Activated CD8-positive, alpha-beta memory T cell treated with anti-CD3 and anti-CD28 coated beads, Interleukin-2, amount 10 ng/mL, durations not matched to agents 7 days and 5 days (primary cell): ENCODE measurements around the gene TMEM174. TPM values are rescaled to one million over a fixed set of nuclear protein-coding genes. Genes with fewer than 3 reads are reported as not detected.

ENCODE experiments used
- ATAC-seq: fragments of 150-1000 bp; cut with Tn5 transposase; one replicate; pipeline ENCODE4 v1.10.0; 2021; ENCODE audit warnings: moderate library complexity
- CTCF ChIA-PET: fragments of 350-600 bp; sonication (Branson Sonifier 250); formaldehyde crosslinking; loops from one replicate; lab custom pipeline; 2021; ENCODE audit warnings: antibody characterized with exemption; lab: Charles Lee
- DNase-seq: peaks from one replicate; pipeline ENCODE4 v3.0.0-alpha.2; 2020
- H3K27ac Mint-ChIP-seq: one replicate; pipeline ENCODE4 v1.8.0; 2021; ENCODE audit warnings: mild to moderate bottlenecking, mixed read lengths
- H3K27me3 Mint-ChIP-seq: one replicate; pipeline ENCODE4 v1.8.0; 2021; ENCODE audit warnings: mixed read lengths
- H3K36me3 Mint-ChIP-seq: one replicate; pipeline ENCODE4 v1.8.0; 2021; ENCODE audit warnings: mild to moderate bottlenecking, mixed read lengths
- H3K4me1 Mint-ChIP-seq: one replicate; pipeline ENCODE4 v1.8.0; 2021; ENCODE audit warnings: mixed read lengths
- H3K4me3 Mint-ChIP-seq: one replicate; pipeline ENCODE4 v1.8.0; 2021; ENCODE audit warnings: mild to moderate bottlenecking, moderate library complexity, mixed read lengths
- H3K9me3 Mint-ChIP-seq: one replicate; pipeline ENCODE4 v1.8.0; 2022; ENCODE audit warnings: low read depth, mixed read lengths
- total RNA-seq, 2 experiments: library from RNA; stranded (reverse); gene quantifications; one replicate each; pipeline ENCODE4 v1.2.3, GENCODE V29; 2021

The TMEM174 gene
- total RNA-seq, 2 experiments from 2014 or later, result not detected

DNA sequence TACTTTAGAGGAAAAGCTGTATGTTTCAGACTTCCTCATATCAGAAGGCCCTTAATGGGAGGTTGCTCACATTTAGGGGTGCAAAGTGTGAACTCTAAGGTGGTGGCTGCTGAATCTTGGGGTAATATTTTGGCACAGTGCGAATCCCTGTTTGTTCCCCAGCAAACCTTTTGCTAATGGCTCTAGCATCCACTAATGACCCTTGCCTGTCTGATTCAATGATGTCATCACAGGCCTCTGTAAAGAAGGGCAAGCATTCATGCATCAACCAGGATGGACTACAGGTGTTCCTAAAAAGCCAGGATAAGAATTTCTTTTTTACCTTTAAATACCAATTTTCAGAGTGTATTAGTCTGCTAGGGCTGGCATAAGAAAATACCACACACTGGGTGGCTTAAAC lies 32.2 kb upstream of the TMEM174 start:
- Mint-ChIP-seq H3K9me3 (no peaks in the 10 kb centered on the region), H3K4me3 (no peak overlapping the region), H3K27me3 (peaks cover 52% of the 10 kb centered on the region), H3K4me1 (no peaks in the 10 kb centered on the region), H3K36me3 (no peaks in the 10 kb centered on the region), H3K27ac (no peak overlapping the region)
- DNase-seq (no peak), ATAC-seq (no peak)
- CTCF ChIA-PET, result no interaction called here

DNA sequence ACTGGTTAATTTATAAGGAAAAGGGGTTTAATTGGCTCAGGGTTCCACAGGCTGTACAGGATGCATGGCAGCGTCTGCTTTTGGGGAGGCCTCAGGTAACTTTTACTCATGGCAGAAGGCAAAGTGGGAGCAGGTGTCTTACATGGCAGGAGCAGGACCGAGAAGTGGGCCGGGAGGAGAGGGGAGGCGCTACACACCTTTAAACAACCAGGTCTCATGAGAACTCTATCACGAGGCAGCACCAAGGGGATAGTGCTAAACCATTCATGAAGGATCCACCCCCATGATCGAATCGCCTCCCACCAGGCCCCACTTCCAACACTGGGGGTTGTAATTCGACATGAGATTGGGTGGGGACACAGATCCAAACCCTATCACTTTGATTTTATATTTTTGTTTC lies 31.0 kb upstream of the TMEM174 start:
- H3K27ac Mint-ChIP-seq, result no peak overlapping the region
- H3K9me3 Mint-ChIP-seq, result no peaks in the 10 kb centered on the region
- H3K4me1 Mint-ChIP-seq, result no peaks in the 10 kb centered on the region
- DNase-seq, result no peak
- CTCF ChIA-PET, result no interaction called here
- H3K4me3 Mint-ChIP-seq, result no peak overlapping the region
- peaks cover 59% of the 10 kb centered on the region for H3K27me3 Mint-ChIP-seq
- no peaks in the 10 kb centered on the region for H3K36me3 Mint-ChIP-seq
- no peak for ATAC-seq

DNA sequence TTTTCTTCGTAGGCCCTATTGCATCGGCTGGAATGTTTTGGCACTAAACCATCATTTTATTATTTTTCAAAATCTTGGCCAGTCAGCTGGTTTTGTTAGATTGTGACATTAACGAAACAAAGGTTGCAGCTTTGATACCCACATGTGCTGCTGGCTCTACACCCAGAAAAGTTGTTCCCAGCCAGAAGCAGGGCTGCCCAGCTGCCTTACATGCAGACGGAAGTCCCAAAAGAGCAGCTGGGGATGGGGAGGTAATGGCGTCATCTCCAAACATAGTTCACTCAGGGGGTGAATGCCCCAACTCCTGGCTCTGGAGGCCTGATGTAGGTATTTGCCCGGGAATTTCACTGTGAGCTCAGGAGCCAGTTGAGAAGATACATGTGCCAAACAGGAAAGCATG lies 29.3 kb upstream of the TMEM174 start:
- no peak overlapping the region for H3K4me3 Mint-ChIP-seq
- no peaks in the 10 kb centered on the region for H3K36me3 Mint-ChIP-seq
- H3K27ac Mint-ChIP-seq, result no peak overlapping the region
- ATAC-seq, result no peak
- H3K9me3 Mint-ChIP-seq, result no peaks in the 10 kb centered on the region
- DNase-seq, result no peak
- H3K4me1 Mint-ChIP-seq, result no peaks in the 10 kb centered on the region
- CTCF ChIA-PET, result no interaction called here
- peaks cover 64% of the 10 kb centered on the region for H3K27me3 Mint-ChIP-seq

DNA sequence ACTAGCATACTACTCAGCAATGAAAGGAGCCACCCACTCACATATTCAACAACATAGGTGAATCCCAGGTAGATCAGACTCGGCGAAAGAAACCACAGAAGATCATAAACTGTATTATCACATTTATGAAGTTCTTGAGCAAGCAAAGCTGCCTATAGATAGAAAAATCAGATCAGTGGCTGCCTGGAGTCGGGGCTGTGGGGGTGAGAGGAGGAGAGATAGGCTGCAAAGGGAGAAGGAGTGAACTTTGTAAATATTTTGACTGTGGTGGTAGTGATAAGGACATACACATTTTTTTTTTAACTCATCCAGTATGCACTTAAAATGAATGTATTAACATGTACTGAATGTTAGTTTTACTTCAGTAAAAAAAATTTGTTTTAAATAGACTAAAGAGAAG lies 23.5 kb upstream of the TMEM174 start:
- no peak overlapping the region for H3K27ac Mint-ChIP-seq
- CTCF ChIA-PET, result no interaction called here

DNA sequence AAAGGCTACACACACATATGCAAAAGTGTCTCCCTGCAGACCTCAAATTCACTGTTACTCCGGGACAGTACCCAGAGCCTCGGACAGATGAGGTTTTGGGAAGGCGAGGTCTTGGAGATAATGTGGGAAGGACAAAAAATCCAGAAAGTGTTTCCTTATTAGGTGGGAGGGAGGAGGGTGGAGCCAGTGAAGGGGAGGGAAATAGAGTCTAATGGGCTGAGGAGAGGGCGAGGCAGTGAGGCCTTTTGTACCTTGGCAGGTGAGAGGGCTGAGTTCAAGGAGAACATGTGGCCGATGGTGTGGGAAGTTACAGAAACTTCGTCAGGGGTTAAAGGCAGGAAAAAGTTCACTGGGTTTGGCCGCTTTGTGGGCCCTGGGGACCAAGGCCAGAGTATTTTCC lies 22.1 kb upstream of the TMEM174 start:
- Mint-ChIP-seq H3K4me3 (no peak overlapping the region), H3K9me3 (no peaks in the 10 kb centered on the region), H3K36me3 (no peaks in the 10 kb centered on the region), H3K4me1 (no peaks in the 10 kb centered on the region), H3K27me3 (peaks cover 88% of the 10 kb centered on the region), H3K27ac (no peak overlapping the region)
- DNase-seq, result no peak
- CTCF ChIA-PET, result no interaction called here
- no peak for ATAC-seq

More for the DNA sequence above, 23.5 kb upstream of the TMEM174 start:
- H3K9me3 Mint-ChIP-seq, result no peaks in the 10 kb centered on the region
- DNase-seq (no peak), ATAC-seq (no peak)
- H3K4me1 Mint-ChIP-seq, result no peaks in the 10 kb centered on the region
- H3K4me3 Mint-ChIP-seq, result no peak overlapping the region
- peaks cover 89% of the 10 kb centered on the region for H3K27me3 Mint-ChIP-seq
- H3K36me3 Mint-ChIP-seq, result no peaks in the 10 kb centered on the region

DNA sequence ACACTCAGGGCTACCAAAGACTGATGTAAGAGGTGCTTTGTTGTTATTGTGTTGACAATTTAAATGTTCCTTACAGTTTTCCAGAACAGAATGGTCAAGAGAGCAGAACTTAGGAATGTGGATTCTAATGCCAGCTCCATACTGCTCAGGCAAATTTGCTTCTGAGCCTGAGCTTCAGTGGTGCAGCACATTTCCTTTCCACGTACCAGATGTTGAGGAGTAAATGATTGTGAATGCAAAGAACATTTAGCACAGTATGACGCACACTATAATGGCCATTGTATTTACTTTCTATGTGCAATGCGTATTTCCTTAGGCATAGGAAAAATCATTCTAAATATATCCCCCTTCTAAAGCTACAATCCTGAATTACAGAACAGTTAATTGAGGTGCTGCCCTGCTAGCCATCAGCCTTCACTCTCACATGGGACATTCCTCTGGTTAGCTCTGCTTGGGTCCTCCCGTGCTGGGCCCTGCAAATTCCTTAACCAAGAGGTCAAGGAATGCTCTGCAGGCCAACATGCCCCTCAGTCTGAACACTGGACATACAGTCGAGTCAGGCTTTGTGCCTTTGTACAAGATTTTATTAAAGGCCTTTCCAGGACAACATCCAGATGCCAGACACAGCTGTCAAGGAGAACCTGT lies 21.1 kb upstream of the TMEM174 start:
- H3K4me3 Mint-ChIP-seq, result no peak overlapping the region
- no peaks in the 10 kb centered on the region for H3K36me3 Mint-ChIP-seq
- no peaks in the 10 kb centered on the region for H3K4me1 Mint-ChIP-seq
- no peak overlapping the region for H3K27ac Mint-ChIP-seq
- DNase-seq, result no peak
- CTCF ChIA-PET, result no interaction called here
- no peak for ATAC-seq
- peaks cover 91% of the 10 kb centered on the region for H3K27me3 Mint-ChIP-seq
- H3K9me3 Mint-ChIP-seq, result no peaks in the 10 kb centered on the region

DNA sequence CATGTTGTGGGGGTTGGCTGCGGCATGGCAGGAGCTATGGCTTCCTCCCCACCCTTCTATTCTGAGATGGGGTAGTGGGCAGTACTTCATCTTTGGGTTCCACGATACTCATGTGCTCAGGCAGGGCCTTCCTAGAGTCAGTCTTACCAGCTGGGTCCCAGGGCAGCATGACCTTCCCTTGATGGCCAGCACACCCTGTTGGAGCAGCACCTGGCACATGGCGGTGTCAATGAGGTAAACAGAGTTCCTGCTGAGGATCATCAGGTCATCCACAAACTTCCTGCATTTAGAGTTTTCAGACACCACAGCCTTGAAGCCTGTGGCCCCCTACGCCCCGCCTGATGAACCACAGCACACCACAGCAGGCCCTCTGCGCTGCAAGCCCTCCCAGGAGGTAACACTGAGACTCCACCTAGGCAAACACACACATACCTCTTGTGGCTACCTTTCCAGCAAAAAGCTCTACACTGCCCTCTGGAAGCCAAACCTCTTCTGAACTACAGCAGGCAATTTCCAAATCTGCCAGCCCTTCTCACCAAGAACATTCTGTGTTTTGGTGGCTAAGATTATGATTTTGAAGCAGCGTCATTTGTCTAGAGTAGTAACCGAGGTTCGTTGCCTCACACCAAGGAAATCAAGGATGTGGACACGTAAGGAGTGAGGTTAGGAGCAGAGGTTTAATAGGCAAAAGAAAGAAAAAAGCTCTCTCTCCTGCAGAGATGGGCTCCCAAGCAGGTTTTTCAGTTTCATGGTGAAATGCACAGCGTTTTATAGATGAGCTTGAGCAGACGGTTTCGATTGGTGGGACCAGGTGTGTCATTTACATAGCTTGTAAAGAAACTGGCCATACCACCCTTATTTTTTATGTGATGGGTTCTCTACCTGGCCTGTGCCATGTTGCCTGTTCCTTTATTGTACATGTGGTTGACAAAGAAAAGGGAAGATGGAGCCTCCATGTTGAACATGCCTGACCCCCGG lies 20.3 kb upstream of the TMEM174 start:
- CTCF ChIA-PET, result no interaction called here
- Mint-ChIP-seq H3K4me1 (no peaks in the 10 kb centered on the region), H3K27ac (no peak overlapping the region), H3K4me3 (no peak overlapping the region), H3K27me3 (peaks cover 91% of the 10 kb centered on the region), H3K36me3 (no peaks in the 10 kb centered on the region), H3K9me3 (no peaks in the 10 kb centered on the region)
- DNase-seq (no peak), ATAC-seq (no peak)

DNA sequence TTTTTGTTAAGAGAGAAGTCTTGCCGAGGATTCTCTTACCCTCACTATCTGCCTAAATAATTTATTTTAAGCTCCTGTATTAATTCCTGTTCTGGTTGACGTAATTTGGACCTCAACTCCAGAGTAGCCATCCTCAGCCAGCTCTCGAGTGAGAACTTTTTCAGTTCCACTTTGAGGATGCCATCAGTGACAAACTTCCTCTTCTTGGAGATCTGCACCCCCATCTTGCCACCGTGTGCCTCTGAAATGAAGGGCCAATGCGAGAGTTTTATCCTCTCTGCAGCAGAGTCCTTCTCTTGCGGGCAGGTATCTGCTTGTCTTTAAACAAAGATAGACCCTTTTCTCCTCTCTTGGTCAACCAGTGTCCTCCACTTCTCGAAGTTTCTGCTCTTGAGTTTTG lies 19.5 kb upstream of the TMEM174 start:
- Mint-ChIP-seq H3K4me3 (no peak overlapping the region), H3K36me3 (no peaks in the 10 kb centered on the region), H3K27me3 (peaks cover 96% of the 10 kb centered on the region), H3K4me1 (no peaks in the 10 kb centered on the region), H3K9me3 (no peaks in the 10 kb centered on the region), H3K27ac (no peak overlapping the region)
- CTCF ChIA-PET, result no interaction called here
- DNase-seq, result no peak
- ATAC-seq, result no peak

DNA sequence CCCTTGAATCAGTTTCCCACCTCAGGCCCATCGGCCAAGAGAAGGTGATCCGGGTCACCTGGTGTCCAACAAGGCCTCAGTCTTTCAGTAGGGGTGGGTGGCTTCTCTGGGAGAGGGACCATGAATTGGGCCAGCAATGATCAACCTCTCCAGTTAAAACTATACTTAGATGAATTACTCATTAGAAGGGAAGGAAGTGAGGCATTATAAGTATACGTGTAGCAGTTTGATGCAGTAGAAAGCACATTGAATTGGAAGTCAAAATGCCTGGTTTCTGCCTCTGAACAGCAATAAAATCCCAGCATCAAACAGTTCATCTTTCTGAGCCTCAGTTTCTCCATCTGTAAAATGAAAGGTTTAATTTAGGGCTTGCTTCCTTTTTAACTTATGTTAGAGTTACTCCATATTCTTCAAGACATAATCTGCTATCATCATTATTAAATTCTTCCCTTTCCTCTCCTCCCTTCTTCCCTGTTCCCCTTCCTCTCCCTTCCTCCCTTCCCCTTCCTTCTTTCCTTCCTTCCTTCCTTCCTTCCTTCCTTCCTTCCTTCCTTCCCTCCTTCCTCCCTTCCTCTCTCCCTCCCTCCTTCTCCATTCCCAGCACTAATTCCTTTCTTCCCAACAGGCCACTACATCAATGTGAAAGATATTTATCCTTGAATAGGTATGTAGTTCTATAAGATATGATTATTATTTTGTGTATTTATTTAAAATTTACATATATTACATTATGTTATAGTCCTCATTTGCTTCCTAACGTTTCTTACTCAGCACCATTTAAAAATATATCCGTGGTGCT lies 18.6 kb upstream of the TMEM174 start:
- Mint-ChIP-seq H3K9me3 (no peaks in the 10 kb centered on the region), H3K4me3 (no peak overlapping the region), H3K4me1 (peaks cover under 1% of the 10 kb centered on the region), H3K27ac (no peak overlapping the region), H3K27me3 (peaks cover 94% of the 10 kb centered on the region), H3K36me3 (no peaks in the 10 kb centered on the region)
- ATAC-seq (no peak), DNase-seq (no peak)
- CTCF ChIA-PET, result no interaction called here

DNA sequence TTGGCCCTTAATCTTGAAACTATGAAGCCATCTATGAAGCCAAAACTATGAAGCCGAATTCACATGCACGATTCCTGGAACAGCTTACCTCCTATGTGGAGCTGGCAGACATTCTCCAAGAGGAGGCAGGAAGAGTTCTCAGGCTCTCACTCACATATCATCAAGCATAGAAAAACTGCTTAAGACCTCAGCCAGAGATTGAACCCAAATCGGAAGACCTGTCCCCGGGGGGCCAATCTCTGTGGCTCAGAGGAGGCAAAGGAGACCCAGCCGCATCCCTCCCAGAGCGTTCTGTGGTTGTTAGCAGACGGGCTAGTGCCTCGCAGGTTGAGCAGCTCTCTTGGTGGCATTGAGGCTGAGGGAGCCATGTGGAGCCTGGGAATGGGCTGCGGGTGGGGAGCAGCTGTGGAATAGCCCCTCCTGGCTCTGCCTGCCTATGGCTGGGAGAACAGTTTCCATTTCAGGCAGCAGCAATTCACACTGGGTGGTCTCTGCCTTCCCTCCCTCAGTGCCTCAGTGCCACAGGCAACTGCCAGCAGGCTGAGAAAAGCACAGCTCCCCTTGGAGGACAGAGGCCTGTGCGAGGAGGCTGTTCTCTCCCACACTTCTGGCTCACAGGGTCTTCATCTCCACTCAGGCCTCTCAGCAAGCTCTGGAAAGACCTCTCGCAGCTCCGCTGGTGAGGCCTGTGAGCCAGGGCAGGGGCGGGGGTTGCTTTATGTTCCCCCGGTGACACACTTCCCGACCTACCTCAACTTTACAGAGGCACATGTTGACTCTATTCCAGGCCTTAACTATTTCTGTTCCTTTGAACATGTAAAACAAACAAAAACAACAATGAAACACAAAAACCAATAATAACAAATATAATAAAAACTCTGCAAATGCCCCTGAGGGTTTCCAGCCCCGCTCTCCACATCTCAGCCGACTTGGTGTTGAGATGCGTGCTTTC lies 17.4 kb upstream of the TMEM174 start:
- Mint-ChIP-seq H3K4me3 (no peak overlapping the region), H3K4me1 (peaks cover 12% of the 10 kb centered on the region), H3K27me3 (peaks cover 95% of the 10 kb centered on the region), H3K36me3 (no peaks in the 10 kb centered on the region), H3K9me3 (no peaks in the 10 kb centered on the region), H3K27ac (no peak overlapping the region)
- ATAC-seq, result no peak
- no peak for DNase-seq
- CTCF ChIA-PET, result no interaction called here

DNA sequence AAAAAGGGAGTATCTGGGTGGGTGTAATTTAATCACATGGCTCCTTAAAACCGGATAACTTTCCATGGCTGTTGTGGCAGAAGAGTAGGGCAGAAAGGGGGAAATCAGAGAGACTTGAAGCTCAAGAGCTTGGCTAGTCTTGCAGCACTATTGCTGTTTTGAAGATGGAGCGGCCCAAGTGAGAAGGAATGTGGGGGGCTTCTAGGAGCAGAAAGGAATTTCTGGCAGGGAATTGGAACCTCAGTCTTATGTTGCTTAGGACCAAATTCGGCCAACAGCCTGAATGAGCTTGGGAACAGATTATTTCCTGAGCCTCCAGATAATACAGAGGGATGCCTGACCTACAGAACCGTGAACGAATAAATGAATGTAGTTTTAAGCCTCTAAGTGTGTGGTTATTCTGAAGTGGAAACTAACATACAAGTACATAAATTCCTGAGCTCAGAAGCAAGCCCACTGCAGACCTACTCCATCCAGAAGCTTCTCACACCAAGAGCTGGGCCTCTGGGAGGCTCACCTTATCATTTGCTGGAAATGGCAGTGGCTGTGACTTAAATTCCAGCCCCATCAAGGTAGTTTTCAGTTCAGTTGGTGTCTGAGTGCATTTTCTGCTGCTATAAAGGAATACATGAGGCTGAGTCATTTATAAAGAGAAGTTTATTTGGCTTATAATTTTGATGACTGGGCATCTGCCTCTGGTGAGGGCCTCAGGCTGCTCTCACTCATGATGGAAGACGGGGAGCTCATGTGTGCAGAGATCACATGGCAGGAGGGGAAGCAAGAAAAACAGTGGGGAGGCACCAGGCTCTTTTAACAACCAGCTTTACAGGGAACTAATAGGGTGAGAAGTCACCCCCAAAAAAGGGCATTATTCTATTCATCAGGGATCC lies 15.3 kb upstream of the TMEM174 start:
- CTCF ChIA-PET, result no interaction called here
- Mint-ChIP-seq H3K9me3 (no peaks in the 10 kb centered on the region), H3K27ac (no peak overlapping the region), H3K27me3 (peaks cover 94% of the 10 kb centered on the region), H3K4me3 (no peak overlapping the region), H3K4me1 (peaks cover 20% of the 10 kb centered on the region), H3K36me3 (no peaks in the 10 kb centered on the region)
- ATAC-seq, result no peak
- no peak for DNase-seq

DNA sequence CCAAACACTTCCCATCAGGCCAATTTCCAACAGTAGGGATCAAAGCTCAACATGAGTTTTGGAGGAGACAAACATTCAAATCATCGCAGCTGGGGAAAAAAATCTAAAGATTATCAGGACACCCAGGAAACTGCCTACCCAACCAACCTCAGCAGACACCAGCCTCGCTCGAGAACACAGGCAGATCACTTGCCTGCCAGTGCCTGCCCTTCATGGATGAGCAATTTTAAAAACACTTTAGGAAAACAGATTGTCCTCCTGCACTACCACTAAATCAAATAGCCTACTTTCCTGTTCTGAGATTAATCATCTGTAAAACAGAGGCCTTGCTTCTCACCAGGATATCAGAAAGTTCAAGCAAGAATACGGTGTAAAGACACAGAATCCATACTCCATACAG lies 14.7 kb upstream of the TMEM174 start:
- ATAC-seq, result no peak
- Mint-ChIP-seq H3K4me3 (no peak overlapping the region), H3K36me3 (no peaks in the 10 kb centered on the region), H3K27ac (no peak overlapping the region), H3K4me1 (peaks cover 20% of the 10 kb centered on the region), H3K27me3 (peaks cover 93% of the 10 kb centered on the region), H3K9me3 (no peaks in the 10 kb centered on the region)
- CTCF ChIA-PET, result no interaction called here
- no peak for DNase-seq
